Measurements from ENCODE around the gene UGT1A3.
A peak's percentile ranks its signal among the peaks of the same experiment; 100 is the strongest.
"Not testable (repeated sequence)": the region's sequence is repeated elsewhere in the genome, so short reads cannot be mapped to it uniquely, and the experiment has no call there.

The UGT1A3 gene

GRCh38 chr2:233707940-233708644 lies 20.8 kb upstream of the UGT1A3 start:
- DNase-seq (ENCODE audit: low spot score), result no peak

- no peak for DNase-seq (ENCODE audit: low spot score)
Measured at GRCh38 chr2:233708942-233709341, 19.9 kb upstream of the UGT1A3 start.

- peak; percentile 80 for DNase-seq (ENCODE audit: low spot score)
Measured at GRCh38 chr2:233711312-233712008, 17.4 kb upstream of the UGT1A3 start.

GRCh38 chr2:233712611-233713261 lies 16.1 kb upstream of the UGT1A3 start, which contains the start of gene UGT1A5:
Gene UGT1A5 (plus strand): TSS chr2:233712907. CDS start chr2:233712992, 85 bp downstream.
- no peak for DNase-seq (ENCODE audit: low spot score)

- no peak for DNase-seq (ENCODE audit: low spot score)
Measured at GRCh38 chr2:233713262-233713615, 15.6 kb upstream of the UGT1A3 start.

GRCh38 chr2:233714121-233714520 lies 14.7 kb upstream of the UGT1A3 start:
- no peak for DNase-seq (ENCODE audit: low spot score)

GRCh38 chr2:233718552-233718951 lies 10.3 kb upstream of the UGT1A3 start, which contains the start of gene UGT1A4:
Gene UGT1A4 (plus strand): TSS chr2:233718736. CDS start chr2:233718821, 85 bp downstream.
- DNase-seq (ENCODE audit: low spot score), result no peak

GRCh38 chr2:233736868-233737653 lies 8.2 kb downstream of the UGT1A3 start:
- DNase-seq (ENCODE audit: low spot score), result not testable (repeated sequence)

- DNase-seq (ENCODE audit: low spot score), result no peak
Measured at GRCh38 chr2:233740870-233741269, 12.0 kb downstream of the UGT1A3 start.

- DNase-seq (ENCODE audit: low spot score), result no peak
Measured at GRCh38 chr2:233743464-233744259, 14.8 kb downstream of the UGT1A3 start.

- no peak for DNase-seq (ENCODE audit: low spot score)
Measured at GRCh38 chr2:233745073-233745755, 16.4 kb downstream of the UGT1A3 start.

GRCh38 chr2:233745838-233746237 lies 17.0 kb downstream of the UGT1A3 start:
- DNase-seq (ENCODE audit: low spot score), result not testable (repeated sequence)

GRCh38 chr2:233746475-233747282 lies 17.8 kb downstream of the UGT1A3 start:
- DNase-seq (ENCODE audit: low spot score), result no peak

- DNase-seq (ENCODE audit: low spot score), result no peak
Measured at GRCh38 chr2:233747283-233747544, 18.4 kb downstream of the UGT1A3 start.

GRCh38 chr2:233750689-233751088 lies 21.8 kb downstream of the UGT1A3 start:
- not testable (repeated sequence) for DNase-seq (ENCODE audit: low spot score)

- DNase-seq (ENCODE audit: low spot score), result not testable (repeated sequence)
Measured at GRCh38 chr2:233751212-233752009, 22.6 kb downstream of the UGT1A3 start.

GRCh38 chr2:233754872-233755611 lies 26.2 kb downstream of the UGT1A3 start:
- DNase-seq (ENCODE audit: low spot score), result no peak

GRCh38 chr2:233756429-233757081 lies 27.7 kb downstream of the UGT1A3 start:
- DNase-seq (ENCODE audit: low spot score), result no peak

Data from iPS-NIHi11 (cell line).